ENCODE measurements around the gene UBALD2. TPM values are rescaled to one million over a fixed set of nuclear protein-coding genes. Genes with fewer than 3 reads are reported as not detected.
"Not testable (repeated sequence)": the region's sequence is repeated elsewhere in the genome, so short reads cannot be mapped to it uniquely, and the experiment has no call there.

UBALD2 gene
- polyA plus RNA-seq, 1 donor (not counting 4 experiments of a cell fraction or from before 2014, with no cell fraction given) = 33.9 TPM

DNA sequence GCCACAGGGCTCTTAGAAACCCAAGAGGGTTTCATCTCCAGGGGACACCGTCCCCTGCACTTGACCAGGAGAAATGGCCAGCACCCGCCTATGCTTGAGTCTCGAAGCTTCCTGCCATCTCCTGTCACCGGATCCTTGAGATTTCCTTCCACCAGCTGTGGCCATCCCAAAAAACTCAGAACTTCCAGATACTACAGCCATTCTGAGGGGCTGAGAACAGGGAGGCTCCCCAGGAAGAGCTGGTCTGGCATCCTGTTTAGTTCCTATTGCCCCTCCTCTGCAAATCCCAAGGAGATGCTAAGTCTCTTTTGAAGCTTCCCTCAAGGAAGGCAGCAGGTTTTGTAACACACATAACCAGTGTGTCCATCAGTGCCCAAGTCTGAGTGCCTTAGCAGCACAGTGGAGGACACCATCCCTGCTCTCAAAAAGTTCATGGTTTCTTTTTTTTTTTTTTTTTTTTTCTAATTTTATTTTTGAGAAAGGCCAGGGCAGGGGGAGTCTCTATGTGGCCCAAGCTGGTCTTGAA lies 2.0 kb downstream of the UBALD2 start:
- Histone ChIP-seq H3K4me3 (ENCODE audit: control insufficient read depth in 2 of 3, extremely low read depth in 1 of 3, insufficient read depth in 2 of 3, low read depth in 1 of 3, low read length in 3 of 3) (peak overlapping the region; percentile 70 to 84 (median 78)), H3K79me2 (ENCODE audit: control insufficient read depth, insufficient read depth, low read length) (peaks cover 22% of the 10 kb centered on the region), H3K36me3 (ENCODE audit: control insufficient read depth in 2 of 2, extremely low read depth in 1 of 2, insufficient read depth in 2 of 2, low read length in 2 of 2) (peaks cover 6 to 12% of the 10 kb centered on the region in 2 experiments), H3K4me2 (ENCODE audit: control insufficient read depth, extremely low read depth, insufficient read depth, low read depth, low read length) (peak overlapping the region; percentile 89), H3K9me1 (ENCODE audit: control insufficient read depth, extremely low read depth, insufficient read depth, low read length) (peaks cover 2% of the 10 kb centered on the region), H3K4me1 (ENCODE audit: control insufficient read depth, extremely low read depth, insufficient read depth, low read length) (peaks cover 61% of the 10 kb centered on the region), H3K9me3 (ENCODE audit: control insufficient read depth, low read depth, low read length) (no peaks in the 10 kb centered on the region), H3K27ac (ENCODE audit: control insufficient read depth, insufficient read depth, low read length) (peak overlapping the region; percentile 82), H3K27me3 (ENCODE audit: control insufficient read depth, extremely low read depth, insufficient read depth, low read length) (no peaks in the 10 kb centered on the region), H4K20me1 (ENCODE audit: control insufficient read depth, extremely low read depth, insufficient read depth, low read length) (no peaks in the 10 kb centered on the region), H2AFZ (ENCODE audit: control insufficient read depth, low read length) (no peak overlapping the region), H3K9ac (ENCODE audit: control insufficient read depth, extremely low read depth, insufficient read depth, low read length) (peak overlapping the region; percentile 83)
- DNase-seq (ENCODE audit: low read depth, low spot score) (no peak), FAIRE-seq (no peak)
- no peak for TF ChIP-seq EZH2 (IDR thresholded peaks at IDR 0.05; ENCODE audit: low read length)
- TF ChIP-seq, protein P1, sequence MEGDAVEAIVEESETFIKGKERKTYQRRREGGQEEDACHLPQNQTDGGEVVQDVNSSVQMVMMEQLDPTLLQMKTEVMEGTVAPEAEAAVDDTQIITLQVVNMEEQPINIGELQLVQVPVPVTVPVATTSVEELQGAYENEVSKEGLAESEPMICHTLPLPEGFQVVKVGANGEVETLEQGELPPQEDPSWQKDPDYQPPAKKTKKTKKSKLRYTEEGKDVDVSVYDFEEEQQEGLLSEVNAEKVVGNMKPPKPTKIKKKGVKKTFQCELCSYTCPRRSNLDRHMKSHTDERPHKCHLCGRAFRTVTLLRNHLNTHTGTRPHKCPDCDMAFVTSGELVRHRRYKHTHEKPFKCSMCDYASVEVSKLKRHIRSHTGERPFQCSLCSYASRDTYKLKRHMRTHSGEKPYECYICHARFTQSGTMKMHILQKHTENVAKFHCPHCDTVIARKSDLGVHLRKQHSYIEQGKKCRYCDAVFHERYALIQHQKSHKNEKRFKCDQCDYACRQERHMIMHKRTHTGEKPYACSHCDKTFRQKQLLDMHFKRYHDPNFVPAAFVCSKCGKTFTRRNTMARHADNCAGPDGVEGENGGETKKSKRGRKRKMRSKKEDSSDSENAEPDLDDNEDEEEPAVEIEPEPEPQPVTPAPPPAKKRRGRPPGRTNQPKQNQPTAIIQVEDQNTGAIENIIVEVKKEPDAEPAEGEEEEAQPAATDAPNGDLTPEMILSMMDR (optimal IDR thresholded peaks at IDR 0.05 in 1 of 3, IDR thresholded peaks at IDR 0.05 in 1 of 3, conservative IDR thresholded peaks at IDR 0.05 in 1 of 3; ENCODE audit: extremely low read depth in 1 of 3, insufficient read depth in 2 of 3, low read length in 3 of 3) = no peak
- dilution Hi-C loops (cut with MboI; ENCODE audit: extremely low pct_ligation_motif_present, low sequenced_read_pairs) = no loop called here

DNA sequence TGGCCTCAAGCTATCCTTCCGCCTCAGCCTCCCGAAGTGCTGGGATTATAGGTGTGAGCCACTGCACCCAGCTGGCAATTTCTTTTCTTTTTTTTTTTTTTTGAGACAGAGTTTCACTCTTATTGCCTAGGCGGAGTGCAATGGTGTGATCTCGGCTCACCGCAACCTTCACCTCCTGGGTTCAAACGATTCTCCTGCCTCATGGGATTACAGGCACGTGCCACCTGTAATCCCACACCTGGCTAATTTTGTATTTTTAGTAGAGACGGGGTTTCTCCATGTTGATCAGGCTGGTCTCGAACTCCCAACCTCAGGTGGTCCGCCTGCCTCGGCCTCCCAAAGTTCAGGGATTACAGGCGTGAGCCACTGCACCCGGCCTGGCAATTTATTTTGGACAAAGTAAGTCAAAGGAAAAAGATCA lies 2.4 kb downstream of the UBALD2 start:
- H3K9ac ChIP-seq (ENCODE audit: control insufficient read depth, extremely low read depth, insufficient read depth, low read length) = peak overlapping the region; percentile 83
- H3K79me2 ChIP-seq (ENCODE audit: control insufficient read depth, insufficient read depth, low read length) = peaks cover 22% of the 10 kb centered on the region
- peak overlapping the region; percentile 90 for H3K27ac ChIP-seq (ENCODE audit: control insufficient read depth, insufficient read depth, low read length)
- H3K4me2 ChIP-seq (ENCODE audit: control insufficient read depth, extremely low read depth, insufficient read depth, low read depth, low read length) = peak overlapping the region; percentile 89
- dilution Hi-C loops (cut with MboI; ENCODE audit: extremely low pct_ligation_motif_present, low sequenced_read_pairs); H3K9me1 ChIP-seq (ENCODE audit: control insufficient read depth, extremely low read depth, insufficient read depth, low read length); H4K20me1 ChIP-seq (ENCODE audit: control insufficient read depth, extremely low read depth, insufficient read depth, low read length); FAIRE-seq; H3K27me3 ChIP-seq (ENCODE audit: control insufficient read depth, extremely low read depth, insufficient read depth, low read length); DNase-seq (ENCODE audit: low read depth, low spot score); H3K9me3 ChIP-seq (ENCODE audit: control insufficient read depth, low read depth, low read length); H2AFZ ChIP-seq (ENCODE audit: control insufficient read depth, low read length): not testable (repeated sequence)
- peaks cover 58% of the 10 kb centered on the region for H3K4me1 ChIP-seq (ENCODE audit: control insufficient read depth, extremely low read depth, insufficient read depth, low read length)
- H3K4me3 ChIP-seq (ENCODE audit: control insufficient read depth in 2 of 3, extremely low read depth in 1 of 3, insufficient read depth in 2 of 3, low read depth in 1 of 3, low read length in 3 of 3) = peak overlapping the region in 2 of 3 experiments; percentile 48 to 70
- peaks cover 6 to 12% of the 10 kb centered on the region in 2 experiments for H3K36me3 ChIP-seq (ENCODE audit: control insufficient read depth in 2 of 2, extremely low read depth in 1 of 2, insufficient read depth in 2 of 2, low read length in 2 of 2)

Data from keratinocyte (primary cell).